ENCODE data around the gene ATP6V1E1. TPM values are rescaled to one million over a fixed set of nuclear protein-coding genes. Genes with fewer than 3 reads are reported as not detected.

ATP6V1E1 gene
- total and polyA plus RNA-seq, 10 of the 15 experiments (the other 5 are each of a cell fraction or from before 2014, with no cell fraction given), result 66.7 to 128 (median 87.9) TPM

DNA sequence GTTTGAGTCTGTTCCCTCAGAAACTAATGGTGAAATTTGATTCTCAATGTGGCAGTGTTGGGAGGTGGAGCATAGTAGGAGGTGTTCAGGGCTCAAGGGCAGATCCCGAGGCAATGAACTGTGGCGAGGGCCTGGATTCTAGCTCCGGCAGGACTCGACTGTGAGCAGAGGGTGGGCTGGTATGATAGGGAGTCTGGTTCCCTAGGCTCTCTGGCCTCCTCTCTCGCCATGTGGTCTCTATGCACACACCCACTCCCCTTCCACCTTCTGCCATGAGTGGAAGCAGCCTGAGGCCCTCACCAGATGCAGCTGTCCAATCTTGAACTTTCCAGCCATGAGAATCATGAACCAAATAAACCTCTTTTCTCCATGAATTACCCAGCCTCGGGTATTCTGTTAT is 32.3 kb downstream of the ATP6V1E1 start:
- in situ Hi-C loops (cut with MboI), result no loop called here
- no TSS peak for BruUV-seq (replicated peaks)
- 98% methylated on average over 6 of the region's 6 CpGs for WGBS (ENCODE audit: insufficient coverage, insufficient replicate concordance, low lambda C conversion rate, missing lambda C conversion rate)

More for the DNA sequence above, 32.3 kb downstream of the ATP6V1E1 start:
- ATAC-seq (no peak), FAIRE-seq (no peak), DNase-seq (ENCODE audit: low read depth, low spot score) (no peak)
- Histone ChIP-seq H3K4me3 (no peak overlapping the region), H3K27ac (ENCODE audit: control insufficient read depth, insufficient read depth) (no peak overlapping the region), H3K4me2 (ENCODE audit: control insufficient read depth, insufficient read depth) (no peak overlapping the region), H3K36me3 (ENCODE audit: control insufficient read depth in 2 of 2, insufficient read depth in 2 of 2, low read length in 1 of 2) (peaks cover 7 to 38% of the 10 kb centered on the region in 2 experiments), H3K9me3 (replicated peaks; ENCODE audit: control insufficient read depth, insufficient read depth, low read length) (peaks cover 6% of the 10 kb centered on the region; the same call in 2 of the 3 replicates), H3K4me1 (ENCODE audit: control insufficient read depth, insufficient read depth, low read length) (peaks cover 20% of the 10 kb centered on the region), H2AFZ (ENCODE audit: control insufficient read depth, low read depth, low read length) (no peak overlapping the region), H3K9ac (ENCODE audit: control insufficient read depth, insufficient read depth, low read length) (no peak overlapping the region), H3K27me3 (replicated peaks in 1 of 2; ENCODE audit: control insufficient read depth in 2 of 2, insufficient read depth in 2 of 2, low read length in 1 of 2) (no peaks in the 10 kb centered on the region), H4K20me1 (ENCODE audit: control insufficient read depth, insufficient read depth) (no peaks in the 10 kb centered on the region), H3K79me2 (ENCODE audit: control insufficient read depth, insufficient read depth, low read length) (no peaks in the 10 kb centered on the region)
- ChIA-PET CTCF (interaction anchor here (1.0 kb wide), 1 partner anchor 40 kb away, joined by 5 read pairs; no protein-coding TSS in a partner anchor), RAD21 (ENCODE audit: unreplicated experiment) (no interaction called here), POLR2A (no interaction called here), SMC1A (ENCODE audit: uncharacterized antibody, unreplicated experiment) (no interaction called here)
- intact Hi-C loops (cut with micrococcal nuclease; ENCODE audit: unreplicated experiment), result no loop called here
- no peak for TF ChIP-seq POLR2AphosphoS2 (IDR thresholded peaks at IDR 0.05; ENCODE audit: low read depth, low read length)
- TF ChIP-seq, protein P1, sequence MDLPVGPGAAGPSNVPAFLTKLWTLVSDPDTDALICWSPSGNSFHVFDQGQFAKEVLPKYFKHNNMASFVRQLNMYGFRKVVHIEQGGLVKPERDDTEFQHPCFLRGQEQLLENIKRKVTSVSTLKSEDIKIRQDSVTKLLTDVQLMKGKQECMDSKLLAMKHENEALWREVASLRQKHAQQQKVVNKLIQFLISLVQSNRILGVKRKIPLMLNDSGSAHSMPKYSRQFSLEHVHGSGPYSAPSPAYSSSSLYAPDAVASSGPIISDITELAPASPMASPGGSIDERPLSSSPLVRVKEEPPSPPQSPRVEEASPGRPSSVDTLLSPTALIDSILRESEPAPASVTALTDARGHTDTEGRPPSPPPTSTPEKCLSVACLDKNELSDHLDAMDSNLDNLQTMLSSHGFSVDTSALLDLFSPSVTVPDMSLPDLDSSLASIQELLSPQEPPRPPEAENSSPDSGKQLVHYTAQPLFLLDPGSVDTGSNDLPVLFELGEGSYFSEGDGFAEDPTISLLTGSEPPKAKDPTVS (IDR thresholded peaks at IDR 0.05; ENCODE audit: low read depth, low read length), result no peak
- no peak for TF ChIP-seq MYC (IDR thresholded peaks at IDR 0.05; ENCODE audit: insufficient read depth, insufficient read length, insufficient replicate concordance, low read length, severe bottlenecking)
- no peak for TF ChIP-seq TARDBP (IDR thresholded peaks at IDR 0.05; ENCODE audit: borderline replicate concordance)
- TF ChIP-seq, protein P2, sequence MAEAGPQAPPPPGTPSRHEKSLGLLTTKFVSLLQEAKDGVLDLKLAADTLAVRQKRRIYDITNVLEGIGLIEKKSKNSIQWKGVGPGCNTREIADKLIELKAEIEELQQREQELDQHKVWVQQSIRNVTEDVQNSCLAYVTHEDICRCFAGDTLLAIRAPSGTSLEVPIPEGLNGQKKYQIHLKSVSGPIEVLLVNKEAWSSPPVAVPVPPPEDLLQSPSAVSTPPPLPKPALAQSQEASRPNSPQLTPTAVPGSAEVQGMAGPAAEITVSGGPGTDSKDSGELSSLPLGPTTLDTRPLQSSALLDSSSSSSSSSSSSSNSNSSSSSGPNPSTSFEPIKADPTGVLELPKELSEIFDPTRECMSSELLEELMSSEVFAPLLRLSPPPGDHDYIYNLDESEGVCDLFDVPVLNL (IDR thresholded peaks at IDR 0.05; ENCODE audit: low read depth, low read length), result no peak
- no peak for TF ChIP-seq YBX1 (IDR thresholded peaks at IDR 0.05)

Data from GM12878 (cell line).